Measurements from ENCODE around the gene KLHL1. TPM values are rescaled to one million over a fixed set of nuclear protein-coding genes. Genes with fewer than 3 reads are reported as not detected.

The KLHL1 gene
- total RNA-seq, 1 experiment from 2014 or later: not detected

GRCh38 chr13:69903081-69903480 lies 205.2 kb downstream of the KLHL1 start (continued):
- no peak for TF ChIP-seq SRF (IDR thresholded peaks at IDR 0.05; ENCODE audit: low read depth)
- no peak for TF ChIP-seq POLR2AphosphoS5 (IDR thresholded peaks at IDR 0.05; ENCODE audit: low read depth, low read length)
- TF ChIP-seq ATF3 (IDR thresholded peaks at IDR 0.05): no peak
- no peak for TF ChIP-seq YY1 (IDR thresholded peaks at IDR 0.05; ENCODE audit: extremely low read depth, insufficient replicate concordance, low read depth, low read length)
- no peak for TF ChIP-seq CTCF (IDR thresholded peaks at IDR 0.05 in 2 of 3, conservative IDR thresholded peaks at IDR 0.05 in 1 of 3; ENCODE audit: borderline replicate concordance in 1 of 3, insufficient read depth in 1 of 3, low read depth in 2 of 3, low read length in 2 of 3)

GRCh38 chr13:69882451-69882850 lies 225.8 kb downstream of the KLHL1 start:
- RAD21 ChIA-PET (ENCODE audit: low non-redundant PET in 1 of 2, low total read pairs in 2 of 2, uncharacterized antibody in 2 of 2, unreplicated experiment in 2 of 2): no interaction called here
- Histone ChIP-seq H2AFZ (ENCODE audit: low read depth, low read length, poor library complexity, severe bottlenecking) (no peak overlapping the region), H3K27me3 (ENCODE audit: insufficient read depth, low read length) (no peaks in the 10 kb centered on the region), H3K36me3 (ENCODE audit: control insufficient read depth in 1 of 2, insufficient read depth in 2 of 2, low read length in 2 of 2) (no peaks in the 10 kb centered on the region), H3K9me2 (ENCODE audit: insufficient read depth) (no peaks in the 10 kb centered on the region), H3K4me3 (replicated peaks in 1 of 2; ENCODE audit: low read depth in 1 of 2, low read length in 2 of 2) (no peak overlapping the region), H3K79me2 (ENCODE audit: insufficient read depth, low read length) (no peaks in the 10 kb centered on the region), H3K27ac (ENCODE audit: low read depth, low read length) (no peak overlapping the region), H4K20me1 (ENCODE audit: insufficient read depth) (no peaks in the 10 kb centered on the region), H3K4me2 (ENCODE audit: low read length) (no peak overlapping the region), H3K4me1 (ENCODE audit: control insufficient read depth in 1 of 2, insufficient read depth in 2 of 2, low read length in 2 of 2) (no peaks in the 10 kb centered on the region), H3K9me3 (ENCODE audit: control insufficient read depth in 1 of 2, insufficient read depth in 1 of 2, low read depth in 1 of 2, low read length in 2 of 2) (no peaks in the 10 kb centered on the region), H3K9ac (ENCODE audit: low read length) (no peak overlapping the region)
- BruUV-seq (replicated peaks): no TSS peak
- DNase-seq (ENCODE audit: low read depth, low spot score): no peak
- no peak for ATAC-seq
- intact Hi-C loops (cut with micrococcal nuclease): no loop called here
- POLR2A ChIA-PET: no interaction called here
- CTCF ChIA-PET: no interaction called here
- no peak for TF ChIP-seq CTCF (IDR thresholded peaks at IDR 0.05 in 2 of 3, conservative IDR thresholded peaks at IDR 0.05 in 1 of 3; ENCODE audit: borderline replicate concordance in 1 of 3, insufficient read depth in 1 of 3, low read depth in 2 of 3, low read length in 2 of 3)
- TF ChIP-seq YY1 (IDR thresholded peaks at IDR 0.05; ENCODE audit: extremely low read depth, insufficient replicate concordance, low read depth, low read length): no peak
- TF ChIP-seq ZFX (IDR thresholded peaks at IDR 0.05): no peak
- no peak for TF ChIP-seq EGR1 (IDR thresholded peaks at IDR 0.05; ENCODE audit: low read depth)
- TF ChIP-seq POLR2A (IDR thresholded peaks at IDR 0.05; ENCODE audit: borderline replicate concordance, extremely low read depth, insufficient read depth, insufficient read length): no peak
- no peak for TF ChIP-seq SP1 (IDR thresholded peaks at IDR 0.05; ENCODE audit: low read depth)
- no peak for TF ChIP-seq MAX (IDR thresholded peaks at IDR 0.05)
- TF ChIP-seq REST (IDR thresholded peaks at IDR 0.05; ENCODE audit: low read depth): no peak
- no peak for TF ChIP-seq TCF7L2 (IDR thresholded peaks at IDR 0.05; ENCODE audit: borderline replicate concordance, extremely low read depth, insufficient read depth, insufficient read length)
- TF ChIP-seq FOSL1 (IDR thresholded peaks at IDR 0.05; ENCODE audit: low read depth): no peak
- no peak for TF ChIP-seq EZH2 (IDR thresholded peaks at IDR 0.05)
- TF ChIP-seq EZH2phosphoT487 (IDR thresholded peaks at IDR 0.05; ENCODE audit: borderline replicate concordance): no peak
- no peak for TF ChIP-seq ELF1 (IDR thresholded peaks at IDR 0.05; ENCODE audit: borderline replicate concordance, low read depth)
- TF ChIP-seq SIN3A (IDR thresholded peaks at IDR 0.05; ENCODE audit: low read depth): no peak

Data from HCT116 (cell line).